OCI-LY1 (cell line): Measurements from ENCODE around the gene TRMT6.

ENCODE experiments used
- CTCF ChIP-seq: fragments of 200-600 bp; sonication (generic), shearing (Covaris generic); IDR thresholded peaks from 2 replicates; pipeline ENCODE4 v1.5.1; 2017; ENCODE audit warnings: mild to moderate bottlenecking, antibody characterized with exemption, low read length, moderate library complexity, mixed read lengths
- EZH2 ChIP-seq: fragments of 200-600 bp; sonication (generic), shearing (Covaris generic); IDR thresholded peaks from 2 replicates; pipeline ENCODE4 v1.8.0; 2017; ENCODE audit warnings: borderline replicate concordance, mixed run types, mild to moderate bottlenecking, antibody characterized with exemption, low read length, moderate library complexity, mixed read lengths

DNA sequence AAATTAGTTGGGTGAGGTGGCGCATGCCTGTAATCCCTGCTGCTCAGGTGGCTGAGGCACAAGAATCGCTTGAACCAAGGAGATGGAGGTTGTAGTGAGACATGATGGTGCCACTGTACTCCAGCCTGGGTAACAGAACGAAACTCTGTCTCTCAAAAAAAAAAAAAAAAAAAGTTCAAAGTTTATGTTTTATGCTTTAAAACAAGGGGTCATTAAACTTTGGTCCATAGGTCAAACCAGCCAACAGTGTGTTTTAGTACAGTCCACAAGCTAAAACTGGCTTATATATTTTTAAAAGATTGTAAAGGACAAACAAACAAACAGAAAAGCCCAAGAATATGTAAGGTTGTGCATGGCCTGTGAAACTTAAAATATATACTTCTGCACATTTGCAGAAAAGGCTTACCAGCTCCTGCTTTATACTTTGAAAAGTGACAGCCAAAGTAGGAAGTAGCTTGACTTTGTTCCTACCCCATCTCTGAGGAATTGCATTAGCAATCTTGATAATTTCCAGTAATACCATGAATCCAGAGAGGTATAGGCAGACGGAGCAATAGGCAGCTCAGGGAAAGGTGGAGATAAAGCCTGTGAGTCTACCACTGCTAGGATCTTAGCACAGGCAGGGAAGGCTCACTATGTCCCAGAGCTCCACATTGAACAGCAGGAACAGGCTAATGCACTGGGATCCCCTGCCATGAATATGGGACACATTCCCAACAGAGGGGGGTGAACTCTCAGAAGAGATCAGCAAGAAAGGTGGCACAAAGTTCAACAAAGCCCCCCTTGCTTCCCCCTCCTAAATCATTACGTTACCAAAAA is 30.6 kb upstream of the TRMT6 start:
- TF ChIP-seq CTCF (no peak), EZH2 (no peak)
